Keratinocyte (primary cell): ENCODE measurements around the gene RIPK3. TPM values are rescaled to one million over a fixed set of nuclear protein-coding genes. Genes with fewer than 3 reads are reported as not detected.

Experiments
- DNase-seq: peaks from one replicate; pipeline ENCODE4 v3.0.0-alpha.2; 2011; ENCODE audit warnings: low read depth, missing footprints, low spot score
- FAIRE-seq: peaks from 2 replicates; lab custom pipeline; 2011; peaks lifted over from hg19 to GRCh38; lab: Jason Lieb, UNC
- H2AFZ ChIP-seq: 2 replicates; pipeline ENCODE4 v1.6.0; 2012; ENCODE audit warnings: low read length, control low read depth, inconsistent platforms; ENCODE audit not compliant: control insufficient read depth
- H3K27ac ChIP-seq: 2 replicates; pipeline ENCODE4 v1.5.1; 2011; ENCODE audit warnings: low read length; ENCODE audit not compliant: control insufficient read depth, insufficient read depth
- H3K27me3 ChIP-seq: 3 replicates; pipeline ENCODE4 v1.6.0; 2011; ENCODE audit warnings: low read length; ENCODE audit not compliant: control insufficient read depth, insufficient read depth; ENCODE audit errors: extremely low read depth
- H3K36me3 ChIP-seq, 2 experiments: 2 replicates in 1 of 2; 3 replicates in 1 of 2; pipeline ENCODE4 v1.5.1; 2011; ENCODE audit warnings: low read length in 2 of 2, mild to moderate bottlenecking in 1 of 2; ENCODE audit not compliant: control insufficient read depth in 2 of 2, insufficient read depth in 2 of 2; ENCODE audit errors: extremely low read depth in 1 of 2
- H3K4me1 ChIP-seq: 3 replicates; pipeline ENCODE4 v1.5.1; 2011; ENCODE audit warnings: low read length; ENCODE audit not compliant: control insufficient read depth, insufficient read depth; ENCODE audit errors: extremely low read depth
- H3K4me2 ChIP-seq: 3 replicates; pipeline ENCODE4 v1.6.0; 2011; ENCODE audit warnings: low read depth, low read length; ENCODE audit not compliant: control insufficient read depth, insufficient read depth; ENCODE audit errors: extremely low read depth
- H3K4me3 ChIP-seq, 3 experiments: fragments of 200-600 bp in 1 of 3; sonication (generic) in 1 of 3; 2 replicates in 2 of 3; 3 replicates in 1 of 3; pipeline ENCODE4 v1.5.1; 2011 to 2016; ENCODE audit warnings: low read length in 3 of 3, mild to moderate bottlenecking in 3 of 3, control low read depth in 2 of 3, inconsistent platforms in 1 of 3, low read depth in 1 of 3, mixed read lengths in 1 of 3, mixed run types in 1 of 3, moderate library complexity in 1 of 3; ENCODE audit not compliant: control insufficient read depth in 2 of 3, insufficient read depth in 2 of 3; ENCODE audit errors: extremely low read depth in 1 of 3
- H3K79me2 ChIP-seq: 2 replicates; pipeline ENCODE4 v1.6.0; 2012; ENCODE audit warnings: low read length; ENCODE audit not compliant: control insufficient read depth, insufficient read depth
- H3K9ac ChIP-seq: 3 replicates; pipeline ENCODE4 v1.6.0; 2011; ENCODE audit warnings: low read length; ENCODE audit not compliant: control insufficient read depth, insufficient read depth; ENCODE audit errors: extremely low read depth
- H3K9me1 ChIP-seq: 3 replicates; pipeline ENCODE4 v1.6.0; 2011; ENCODE audit warnings: low read length; ENCODE audit not compliant: control insufficient read depth, insufficient read depth; ENCODE audit errors: extremely low read depth
- H3K9me3 ChIP-seq: 2 replicates; pipeline ENCODE4 v1.5.1; 2012; ENCODE audit warnings: low read depth, low read length; ENCODE audit not compliant: control insufficient read depth
- H4K20me1 ChIP-seq: 3 replicates; pipeline ENCODE4 v1.6.0; 2011; ENCODE audit warnings: low read length; ENCODE audit not compliant: control insufficient read depth, insufficient read depth; ENCODE audit errors: extremely low read depth
- CTCF ChIP-seq, 3 experiments: IDR thresholded peaks in 1 of 3; conservative IDR thresholded peaks in 1 of 3; optimal IDR thresholded peaks in 1 of 3; 2 replicates in 2 of 3; 3 replicates in 1 of 3; pipeline versions ENCODE3 to v1.5.1; 2011; ENCODE audit warnings: low read length in 3 of 3, mild to moderate bottlenecking in 3 of 3, moderate library complexity in 2 of 3, control low read depth in 1 of 3, inconsistent platforms in 1 of 3; ENCODE audit not compliant: insufficient read depth in 2 of 3; ENCODE audit errors: extremely low read depth in 1 of 3
- EZH2 ChIP-seq: IDR thresholded peaks from one replicate; pipeline ENCODE4 v1.6.1; 2012; ENCODE audit warnings: inconsistent platforms, mild to moderate bottlenecking, low read length, moderate library complexity
- dilution Hi-C: fragments of 300-500 bp; cut with MboI; formaldehyde crosslinking; loops from one replicate; pipeline ENCODE4 v1.7.0; 2020; ENCODE audit warnings: low sequenced_read_pairs; ENCODE audit not compliant: extremely low pct_ligation_motif_present
- polyA plus RNA-seq, 5 experiments: library from polyadenylated mRNA; depleted of rRNA in 3 of 5; stranded (reverse) in 3 of 5; stranded (forward) in 1 of 5; unstranded in 1 of 5; fragments of >200 nt; gene quantifications; 1 replicate in 1 of 5; 2 replicates in 3 of 5; 3 replicates in 1 of 5; pipeline versions ENCODE4 v1.2.1 to v1.2.3, GENCODE V29; 2011 to 2012; ENCODE audit warnings: missing spikeins in 2 of 5, low read depth in 1 of 5, low replicate concordance in 1 of 5

RIPK3 gene
- polyA plus RNA-seq, 1 donor (not counting 4 experiments of a cell fraction or from before 2014, with no cell fraction given), result 8.0 TPM

GRCh38 chr14:24360281-24360680, 20.5 kb upstream of the RIPK3 start:
- Histone ChIP-seq H3K4me1 (peaks cover 4% of the 10 kb centered on the region), H2AFZ (no peak overlapping the region), H3K9ac (no peak overlapping the region), H3K9me3 (no peaks in the 10 kb centered on the region), H3K4me3 (no peak overlapping the region), H3K27ac (no peak overlapping the region), H3K79me2 (no peaks in the 10 kb centered on the region), H3K27me3 (no peaks in the 10 kb centered on the region), H3K36me3 (no peaks in the 10 kb centered on the region), H4K20me1 (no peaks in the 10 kb centered on the region), H3K9me1 (no peaks in the 10 kb centered on the region), H3K4me2 (no peak overlapping the region)
- DNase-seq (no peak), FAIRE-seq (no peak)
- TF ChIP-seq EZH2 (no peak), CTCF (optimal IDR thresholded peaks at IDR 0.05 in 1 of 3, IDR thresholded peaks at IDR 0.05 in 1 of 3, conservative IDR thresholded peaks at IDR 0.05 in 1 of 3; ENCODE audit: extremely low read depth in 1 of 3, insufficient read depth in 2 of 3, low read length in 3 of 3) (no peak)
- dilution Hi-C loops, result no loop called here

GRCh38 chr14:24356208-24356607, 16.4 kb upstream of the RIPK3 start:
- Histone ChIP-seq H2AFZ (no peak overlapping the region), H3K36me3 (no peaks in the 10 kb centered on the region), H4K20me1 (no peaks in the 10 kb centered on the region), H3K4me1 (no peaks in the 10 kb centered on the region), H3K9ac (no peak overlapping the region), H3K27ac (no peak overlapping the region), H3K4me3 (no peak overlapping the region), H3K9me1 (no peaks in the 10 kb centered on the region), H3K4me2 (no peak overlapping the region), H3K79me2 (no peaks in the 10 kb centered on the region), H3K27me3 (no peaks in the 10 kb centered on the region), H3K9me3 (no peaks in the 10 kb centered on the region)
- dilution Hi-C loops, result no loop called here
- FAIRE-seq (no peak), DNase-seq (no peak)
- TF ChIP-seq EZH2, result no peak
- no peak for TF ChIP-seq CTCF (optimal IDR thresholded peaks at IDR 0.05 in 1 of 3, IDR thresholded peaks at IDR 0.05 in 1 of 3, conservative IDR thresholded peaks at IDR 0.05 in 1 of 3; ENCODE audit: extremely low read depth in 1 of 3, insufficient read depth in 2 of 3, low read length in 3 of 3)
